HUES64 (cell line): Measurements from ENCODE around the gene E2F8.

ENCODE experiments used
- H3K27ac ChIP-seq: 2 replicates; pipeline ENCODE4 v1.7.0; 2013; ENCODE audit warnings: low read depth, low read length, inconsistent platforms
- H3K27me3 ChIP-seq: 2 replicates; pipeline ENCODE4 v1.6.1; 2013; ENCODE audit warnings: mild to moderate bottlenecking, low read length; ENCODE audit not compliant: insufficient read depth
- H3K36me3 ChIP-seq: 2 replicates; pipeline ENCODE4 v1.6.1; 2013; ENCODE audit warnings: mild to moderate bottlenecking, low read length; ENCODE audit not compliant: insufficient read depth
- H3K4me1 ChIP-seq: 2 replicates; pipeline ENCODE4 v1.6.1; 2013; ENCODE audit warnings: mild to moderate bottlenecking, low read length, moderate library complexity; ENCODE audit not compliant: insufficient read depth
- H3K4me3 ChIP-seq: 2 replicates; pipeline ENCODE4 v1.5.1; 2013; ENCODE audit warnings: mild to moderate bottlenecking, low read length, moderate library complexity
- H3K9ac ChIP-seq: 2 replicates; pipeline ENCODE4 v1.6.1; 2013; ENCODE audit warnings: mild to moderate bottlenecking, low read depth, low read length
- H3K9me3 ChIP-seq: 2 replicates; pipeline ENCODE4 v1.6.1; 2013; ENCODE audit warnings: low read depth, low read length; ENCODE audit not compliant: insufficient read depth
- WGBS: fragments of 150-250, 120-280 bp; methylation state at CpG from one replicate; pipeline ENCODE4 v1.1.7; 2013; ENCODE audit warnings: missing lambda C conversion rate; 5-methylcytosine and 5-hydroxymethylcytosine counted together

E2F8 gene

DNA sequence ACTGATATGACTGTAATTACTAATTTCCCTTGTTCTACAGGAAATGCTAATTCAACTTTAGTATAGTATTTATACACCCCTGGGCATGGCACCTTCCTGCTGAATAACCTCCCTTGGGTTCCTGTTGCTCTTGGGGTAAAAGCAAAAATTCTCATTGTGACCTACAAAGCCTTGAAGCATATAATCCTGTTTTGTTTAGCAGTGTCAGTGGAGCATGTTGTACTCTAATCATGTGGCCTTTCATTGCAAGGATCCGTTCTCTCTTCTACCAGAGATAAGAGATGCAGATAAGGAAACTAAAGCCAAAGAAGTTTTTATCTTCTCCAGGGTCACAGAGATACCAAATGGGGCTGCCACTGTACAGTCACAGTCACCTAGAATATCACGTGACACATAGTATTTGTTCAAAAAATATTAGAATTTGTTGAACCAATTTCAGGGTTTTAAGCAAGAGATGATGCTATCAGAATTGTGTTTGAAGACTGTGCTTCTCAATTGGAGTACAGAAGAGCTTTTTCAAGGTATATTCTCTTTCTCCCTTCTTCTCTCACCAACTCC lies 64.0 kb downstream of the E2F8 start:
- Histone ChIP-seq H3K4me1 (no peaks in the 10 kb centered on the region), H3K4me3 (no peak overlapping the region), H3K27me3 (no peaks in the 10 kb centered on the region), H3K9me3 (no peaks in the 10 kb centered on the region), H3K9ac (no peak overlapping the region), H3K27ac (no peak overlapping the region), H3K36me3 (peaks cover 46% of the 10 kb centered on the region)
- WGBS = 100% methylated on average over 2 of the region's 2 CpGs
